NCI-H1092 (cell line): ENCODE data around the gene QPCT.
"Not testable (repeated sequence)": the region's sequence is repeated elsewhere in the genome, so short reads cannot be mapped to it uniquely, and the experiment has no call there.

Experiments
- DNase-seq: peaks from one replicate; lab custom pipeline; 2025; lab: John Stamatoyannopoulos, UW

The QPCT gene

DNA sequence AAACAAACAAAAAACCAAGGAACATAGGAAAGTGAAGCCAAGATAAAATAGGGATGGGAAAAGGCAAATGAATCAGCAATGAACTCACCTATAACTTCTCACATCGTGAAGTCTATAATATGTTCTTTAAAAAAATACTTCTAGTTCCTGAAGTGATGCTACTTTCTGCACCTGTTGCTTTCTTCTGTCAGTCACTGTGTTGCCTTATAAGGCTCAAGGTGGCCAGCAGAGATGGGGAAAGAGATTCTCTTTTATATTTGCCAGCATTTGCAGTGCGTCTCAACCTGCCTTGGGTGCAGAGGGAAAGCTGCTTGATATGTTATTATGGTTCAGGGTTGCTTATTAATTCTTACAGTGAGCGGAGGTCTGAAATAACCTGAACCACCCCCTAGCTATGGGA, 14.0 kb downstream of the QPCT start:
- DNase-seq: no peak

- no peak for DNase-seq
These were observed 16.9 kb downstream of the QPCT start for GRCh38 chr2:37361216-37361815.

- no peak for DNase-seq
These were observed 17.7 kb downstream of the QPCT start for GRCh38 chr2:37361994-37362698.

DNA sequence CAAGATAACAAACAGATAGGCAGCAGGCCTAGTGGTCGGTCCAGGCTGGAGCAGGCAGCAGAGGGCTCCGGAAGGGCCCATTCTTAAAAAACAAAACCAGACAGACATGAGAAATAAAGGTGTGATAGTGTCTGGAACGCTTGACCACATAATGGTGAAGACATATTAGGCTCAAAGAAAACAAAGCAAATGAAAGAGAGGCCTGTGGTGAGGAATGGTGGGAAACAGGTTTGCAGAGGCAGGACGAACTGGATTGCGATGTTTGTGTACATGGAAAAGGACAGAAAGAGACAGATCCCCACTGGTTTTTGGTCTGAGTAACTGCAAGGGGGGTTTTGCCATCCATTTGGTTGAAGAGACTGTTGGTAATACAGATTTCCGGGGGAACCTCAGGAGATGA, 19.9 kb downstream of the QPCT start:
- DNase-seq: no peak

DNA sequence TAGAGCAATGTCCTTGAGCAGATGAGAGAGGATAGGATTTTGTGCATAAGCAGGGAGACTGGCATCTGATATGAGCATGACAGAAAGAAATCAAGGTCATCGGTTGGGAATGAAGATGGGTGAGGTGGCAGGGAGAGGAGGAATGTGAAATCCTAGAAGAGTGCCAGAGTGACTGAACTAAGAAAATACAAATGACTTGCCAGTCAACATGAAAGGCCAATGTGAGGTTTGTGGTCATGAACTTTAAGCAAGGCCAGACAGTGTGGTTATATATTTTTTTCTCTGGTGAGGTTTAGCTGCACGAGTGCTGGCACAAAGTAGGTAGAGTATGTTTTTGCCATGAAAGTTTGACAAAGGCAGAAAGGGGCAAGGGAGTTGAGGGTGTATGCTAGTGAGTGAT, 21.2 kb downstream of the QPCT start:
- no peak for DNase-seq

GRCh38 chr2:37366773-37367172, 22.3 kb downstream of the QPCT start:
- DNase-seq: no peak

DNA sequence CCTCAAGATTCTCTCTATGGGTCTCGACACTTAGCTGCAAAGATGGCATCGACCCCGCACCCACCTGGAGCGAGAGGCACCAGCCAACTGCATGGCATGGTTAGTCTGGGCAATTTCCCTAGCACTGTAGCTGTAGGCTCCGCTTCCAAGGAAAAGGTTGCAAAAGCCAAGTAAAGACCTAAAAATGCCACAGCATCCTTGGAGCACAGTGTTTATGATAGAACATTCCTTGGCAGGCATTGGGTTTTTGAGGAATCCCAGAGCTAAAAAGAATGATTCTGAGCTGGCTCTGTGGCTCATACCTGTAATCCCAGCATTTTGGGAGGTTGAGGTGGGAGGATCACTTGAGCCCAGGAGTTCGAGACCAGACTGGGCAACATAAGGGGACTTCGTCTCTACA, 22.9 kb downstream of the QPCT start:
- DNase-seq: no peak

GRCh38 chr2:37367984-37368383, 23.6 kb downstream of the QPCT start:
- no peak for DNase-seq

DNA sequence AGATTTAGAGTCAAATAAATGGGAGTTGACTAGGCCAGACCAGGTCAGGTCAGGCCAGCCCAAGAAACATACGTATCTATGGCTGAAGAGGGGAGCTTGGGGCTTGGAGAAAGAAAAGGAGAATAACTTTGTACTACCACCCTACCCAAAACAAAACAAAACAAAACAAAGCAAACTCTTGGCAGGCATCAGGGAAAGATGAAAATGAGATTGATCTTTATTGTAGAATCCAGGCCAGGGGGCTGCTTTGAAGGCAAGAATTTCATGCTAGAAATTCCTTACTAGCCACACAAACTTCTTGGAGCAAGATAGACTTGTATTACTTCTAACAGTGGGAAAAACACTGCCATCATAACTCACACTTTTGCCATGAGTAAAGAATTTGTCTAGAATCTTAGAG, 26.2 kb downstream of the QPCT start:
- no peak for DNase-seq

DNA sequence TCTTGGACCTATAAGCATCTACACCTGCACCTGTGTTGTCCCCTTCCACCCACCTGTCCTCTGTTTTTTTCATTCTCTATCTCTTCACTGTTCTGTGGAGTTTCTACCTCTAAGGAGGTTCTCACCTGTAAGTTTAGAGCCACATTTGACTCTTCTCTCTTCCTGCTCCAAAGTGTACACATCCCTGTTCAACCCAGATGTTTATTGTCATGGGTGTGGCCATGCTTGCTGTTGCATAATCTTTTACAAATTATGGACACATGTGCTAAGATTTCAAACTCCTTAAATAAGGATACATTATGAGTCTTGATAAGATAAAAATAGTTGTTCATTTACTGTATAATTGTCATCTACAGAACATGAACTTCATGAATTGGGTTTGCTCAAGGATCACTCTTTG, 27.6 kb downstream of the QPCT start:
- DNase-seq: no peak

DNA sequence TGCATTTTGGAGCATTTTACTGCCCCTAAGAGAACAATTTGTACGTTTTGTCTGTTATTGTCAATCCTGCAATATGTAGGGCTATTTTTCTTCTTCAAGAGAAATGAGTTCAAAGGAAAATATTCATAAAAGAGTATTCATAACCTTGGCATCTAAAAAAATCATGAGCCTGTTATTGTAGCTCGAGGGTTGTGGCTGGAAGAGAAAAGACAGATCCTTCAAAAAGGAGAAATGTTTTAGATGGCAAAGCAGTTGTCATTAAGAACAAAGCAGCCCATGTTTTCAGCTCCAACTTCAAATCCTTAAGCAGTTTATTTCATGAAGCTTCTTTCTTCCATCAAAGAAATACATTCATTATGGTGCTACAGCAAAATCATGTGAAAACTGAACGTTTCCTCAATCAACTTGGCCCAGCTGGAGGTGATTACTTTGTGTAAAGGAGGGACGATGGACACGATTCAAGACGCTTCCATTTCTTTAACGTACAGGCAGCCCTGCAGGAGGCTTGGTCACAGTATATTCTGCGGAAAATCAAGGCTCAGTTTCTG, 31.4 kb downstream of the QPCT start:
- no peak for DNase-seq

GRCh38 chr2:37376421-37377186, 32.2 kb downstream of the QPCT start:
- DNase-seq: no peak

- no peak for DNase-seq
These were observed 32.7 kb downstream of the QPCT start for GRCh38 chr2:37377187-37377532.

GRCh38 chr2:37378411-37378810, 34.0 kb downstream of the QPCT start:
- DNase-seq: no peak

- DNase-seq: no peak
These were observed 35.5 kb downstream of the QPCT start for GRCh38 chr2:37379881-37380296.

DNA sequence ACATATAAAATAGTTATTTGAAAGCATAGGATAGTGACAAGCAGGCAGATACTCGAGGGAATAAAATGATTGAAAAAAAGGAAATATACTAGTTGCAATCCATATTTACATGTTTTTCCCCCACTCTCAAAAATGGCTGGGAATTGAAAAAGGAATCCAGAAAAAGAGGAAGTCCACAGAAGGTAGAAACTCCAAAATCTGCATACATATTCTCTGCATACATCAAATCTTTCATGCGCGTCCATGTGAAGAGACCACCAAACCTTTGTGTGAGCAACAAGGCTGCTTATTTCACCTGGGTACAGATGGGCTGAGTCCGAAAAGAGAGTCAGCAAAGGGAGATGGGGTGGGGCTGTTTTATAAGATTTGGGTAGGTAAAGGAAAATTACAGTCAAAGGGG, 36.4 kb downstream of the QPCT start:
- not testable (repeated sequence) for DNase-seq

GRCh38 chr2:37384261-37384660, 39.8 kb downstream of the QPCT start:
- DNase-seq: not testable (repeated sequence)

GRCh38 chr2:37387148-37387835, 42.9 kb downstream of the QPCT start:
- no peak for DNase-seq

DNA sequence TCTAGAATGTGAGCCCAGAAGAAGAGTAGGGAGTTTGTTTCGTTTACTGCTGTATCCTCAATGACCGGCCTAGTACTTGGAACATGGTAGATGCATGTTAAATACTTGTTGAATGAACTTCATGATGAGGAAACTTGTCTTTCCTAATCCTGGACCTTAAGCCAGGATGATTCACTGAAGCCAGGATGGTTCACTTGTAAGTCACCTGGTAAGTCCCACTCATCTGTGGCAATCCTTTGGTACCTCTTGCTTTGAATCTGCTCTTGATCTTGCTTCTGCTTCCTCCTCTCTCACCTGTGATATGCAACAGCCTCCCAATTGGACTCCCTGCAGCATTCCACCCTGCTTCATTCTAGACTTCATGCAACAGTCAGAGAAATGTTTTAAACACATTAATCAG, 43.6 kb downstream of the QPCT start:
- no peak for DNase-seq

DNA sequence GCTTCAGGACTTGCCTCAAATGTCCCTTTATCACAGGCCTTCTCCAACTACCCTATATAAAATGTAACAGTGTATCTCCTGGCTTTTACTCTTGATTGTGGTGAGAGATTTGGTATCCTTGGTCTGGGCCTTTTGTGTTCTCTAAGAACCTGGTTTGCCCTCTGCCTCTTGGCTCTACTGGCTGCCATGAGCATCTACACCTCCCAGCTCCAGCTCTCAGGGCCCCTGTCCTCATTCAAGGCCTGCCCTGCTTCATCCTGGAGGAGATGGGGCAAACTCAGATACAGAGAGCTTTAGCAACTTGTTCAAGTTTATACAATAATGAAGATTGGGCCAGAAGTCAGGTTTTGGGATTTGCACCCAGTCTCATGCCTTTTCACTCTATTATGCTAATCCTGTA, 45.0 kb downstream of the QPCT start:
- no peak for DNase-seq

DNA sequence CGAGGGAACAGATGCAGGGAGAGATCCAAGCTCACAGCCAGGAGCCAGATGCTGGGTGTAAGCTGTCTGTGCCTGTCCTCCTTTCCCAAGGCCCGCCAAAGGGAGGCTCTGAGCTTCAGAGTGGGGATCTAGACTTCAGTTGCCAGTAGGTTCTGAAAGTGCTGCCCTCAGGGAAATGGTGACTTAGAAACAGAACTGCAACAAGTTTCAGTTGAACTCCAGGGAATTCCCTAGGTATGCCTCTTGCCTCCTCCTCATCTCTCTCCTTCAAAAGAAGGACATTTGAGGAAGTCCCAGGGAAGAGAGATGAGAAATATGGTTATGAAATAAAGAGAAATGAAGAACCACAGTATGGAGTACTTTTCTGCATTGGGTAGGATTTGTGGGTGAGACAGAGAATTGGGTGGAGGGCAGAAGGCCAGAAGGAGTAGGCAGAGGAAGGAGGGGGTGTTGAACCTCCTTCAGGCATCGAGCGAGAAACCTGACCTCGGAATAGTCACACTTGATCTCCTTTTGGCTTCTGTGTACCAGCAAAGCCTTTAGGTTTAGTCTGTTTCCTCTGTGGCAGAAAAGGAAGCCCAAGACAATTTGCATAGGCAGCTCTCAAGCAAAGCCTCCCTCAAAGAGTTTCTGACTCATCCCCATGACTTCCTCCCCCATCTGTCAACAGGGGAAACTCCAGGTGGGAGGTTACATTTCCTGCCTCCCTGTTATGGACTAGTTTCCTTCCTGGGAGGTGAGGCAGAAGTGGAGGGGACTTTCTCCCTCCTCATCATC, 45.7 kb downstream of the QPCT start:
- no peak for DNase-seq

- DNase-seq: no peak
These were observed 46.3 kb downstream of the QPCT start for GRCh38 chr2:37390777-37391176.
